ENCODE results near the gene TRIM40. TPM values are rescaled to one million over a fixed set of nuclear protein-coding genes. Genes with fewer than 3 reads are reported as not detected.

The TRIM40 gene
- total and polyA plus RNA-seq, 2 experiments from 2014 or later: not detected

DNA sequence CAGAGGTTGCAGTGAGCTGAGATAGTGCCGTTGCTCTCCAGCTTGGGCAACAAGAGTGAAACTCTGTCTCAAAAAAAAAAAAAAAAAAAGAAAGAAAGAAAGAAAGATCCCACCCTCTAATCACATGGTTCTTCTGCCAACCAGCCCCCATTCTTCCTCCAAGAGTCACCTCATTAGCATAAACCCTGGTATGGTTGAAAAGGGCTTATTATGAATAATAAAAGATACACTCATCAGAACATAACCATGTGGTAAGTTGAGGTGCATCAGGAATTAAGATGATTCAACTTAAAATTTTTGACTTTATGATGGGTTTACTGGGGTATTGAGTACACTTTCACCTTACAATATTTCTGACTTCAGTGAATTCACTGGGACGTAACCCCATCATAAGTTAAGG lies 793 bp upstream of the TRIM40 start (continued):
- TF ChIP-seq, protein P1, sequence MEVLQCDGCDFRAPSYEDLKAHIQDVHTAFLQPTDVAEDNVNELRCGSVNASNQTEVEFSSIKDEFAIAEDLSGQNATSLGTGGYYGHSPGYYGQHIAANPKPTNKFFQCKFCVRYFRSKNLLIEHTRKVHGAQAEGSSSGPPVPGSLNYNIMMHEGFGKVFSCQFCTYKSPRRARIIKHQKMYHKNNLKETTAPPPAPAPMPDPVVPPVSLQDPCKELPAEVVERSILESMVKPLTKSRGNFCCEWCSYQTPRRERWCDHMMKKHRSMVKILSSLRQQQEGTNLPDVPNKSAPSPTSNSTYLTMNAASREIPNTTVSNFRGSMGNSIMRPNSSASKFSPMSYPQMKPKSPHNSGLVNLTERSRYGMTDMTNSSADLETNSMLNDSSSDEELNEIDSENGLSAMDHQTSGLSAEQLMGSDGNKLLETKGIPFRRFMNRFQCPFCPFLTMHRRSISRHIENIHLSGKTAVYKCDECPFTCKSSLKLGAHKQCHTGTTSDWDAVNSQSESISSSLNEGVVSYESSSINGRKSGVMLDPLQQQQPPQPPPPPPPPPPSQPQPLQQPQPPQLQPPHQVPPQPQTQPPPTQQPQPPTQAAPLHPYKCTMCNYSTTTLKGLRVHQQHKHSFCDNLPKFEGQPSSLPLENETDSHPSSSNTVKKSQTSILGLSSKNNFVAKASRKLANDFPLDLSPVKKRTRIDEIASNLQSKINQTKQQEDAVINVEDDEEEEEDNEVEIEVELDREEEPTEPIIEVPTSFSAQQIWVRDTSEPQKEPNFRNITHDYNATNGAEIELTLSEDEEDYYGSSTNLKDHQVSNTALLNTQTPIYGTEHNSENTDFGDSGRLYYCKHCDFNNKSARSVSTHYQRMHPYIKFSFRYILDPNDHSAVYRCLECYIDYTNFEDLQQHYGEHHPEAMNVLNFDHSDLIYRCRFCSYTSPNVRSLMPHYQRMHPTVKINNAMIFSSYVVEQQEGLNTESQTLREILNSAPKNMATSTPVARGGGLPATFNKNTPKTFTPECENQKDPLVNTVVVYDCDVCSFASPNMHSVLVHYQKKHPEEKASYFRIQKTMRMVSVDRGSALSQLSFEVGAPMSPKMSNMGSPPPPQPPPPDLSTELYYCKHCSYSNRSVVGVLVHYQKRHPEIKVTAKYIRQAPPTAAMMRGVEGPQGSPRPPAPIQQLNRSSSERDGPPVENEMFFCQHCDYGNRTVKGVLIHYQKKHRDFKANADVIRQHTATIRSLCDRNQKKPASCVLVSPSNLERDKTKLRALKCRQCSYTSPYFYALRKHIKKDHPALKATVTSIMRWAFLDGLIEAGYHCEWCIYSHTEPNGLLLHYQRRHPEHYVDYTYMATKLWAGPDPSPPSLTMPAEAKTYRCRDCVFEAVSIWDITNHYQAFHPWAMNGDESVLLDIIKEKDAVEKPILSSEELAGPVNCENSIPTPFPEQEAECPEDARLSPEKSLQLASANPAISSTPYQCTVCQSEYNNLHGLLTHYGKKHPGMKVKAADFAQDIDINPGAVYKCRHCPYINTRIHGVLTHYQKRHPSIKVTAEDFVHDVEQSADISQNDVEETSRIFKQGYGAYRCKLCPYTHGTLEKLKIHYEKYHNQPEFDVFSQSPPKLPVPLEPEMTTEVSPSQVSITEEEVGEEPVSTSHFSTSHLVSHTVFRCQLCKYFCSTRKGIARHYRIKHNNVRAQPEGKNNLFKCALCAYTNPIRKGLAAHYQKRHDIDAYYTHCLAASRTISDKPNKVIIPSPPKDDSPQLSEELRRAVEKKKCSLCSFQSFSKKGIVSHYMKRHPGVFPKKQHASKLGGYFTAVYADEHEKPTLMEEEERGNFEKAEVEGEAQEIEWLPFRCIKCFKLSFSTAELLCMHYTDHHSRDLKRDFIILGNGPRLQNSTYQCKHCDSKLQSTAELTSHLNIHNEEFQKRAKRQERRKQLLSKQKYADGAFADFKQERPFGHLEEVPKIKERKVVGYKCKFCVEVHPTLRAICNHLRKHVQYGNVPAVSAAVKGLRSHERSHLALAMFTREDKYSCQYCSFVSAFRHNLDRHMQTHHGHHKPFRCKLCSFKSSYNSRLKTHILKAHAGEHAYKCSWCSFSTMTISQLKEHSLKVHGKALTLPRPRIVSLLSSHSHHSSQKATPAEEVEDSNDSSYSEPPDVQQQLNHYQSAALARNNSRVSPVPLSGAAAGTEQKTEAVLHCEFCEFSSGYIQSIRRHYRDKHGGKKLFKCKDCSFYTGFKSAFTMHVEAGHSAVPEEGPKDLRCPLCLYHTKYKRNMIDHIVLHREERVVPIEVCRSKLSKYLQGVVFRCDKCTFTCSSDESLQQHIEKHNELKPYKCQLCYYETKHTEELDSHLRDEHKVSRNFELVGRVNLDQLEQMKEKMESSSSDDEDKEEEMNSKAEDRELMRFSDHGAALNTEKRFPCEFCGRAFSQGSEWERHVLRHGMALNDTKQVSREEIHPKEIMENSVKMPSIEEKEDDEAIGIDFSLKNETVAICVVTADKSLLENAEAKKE (CRISPR knock-in tag; IDR thresholded peaks at IDR 0.05): no peak
- TF ChIP-seq, protein P2, sequence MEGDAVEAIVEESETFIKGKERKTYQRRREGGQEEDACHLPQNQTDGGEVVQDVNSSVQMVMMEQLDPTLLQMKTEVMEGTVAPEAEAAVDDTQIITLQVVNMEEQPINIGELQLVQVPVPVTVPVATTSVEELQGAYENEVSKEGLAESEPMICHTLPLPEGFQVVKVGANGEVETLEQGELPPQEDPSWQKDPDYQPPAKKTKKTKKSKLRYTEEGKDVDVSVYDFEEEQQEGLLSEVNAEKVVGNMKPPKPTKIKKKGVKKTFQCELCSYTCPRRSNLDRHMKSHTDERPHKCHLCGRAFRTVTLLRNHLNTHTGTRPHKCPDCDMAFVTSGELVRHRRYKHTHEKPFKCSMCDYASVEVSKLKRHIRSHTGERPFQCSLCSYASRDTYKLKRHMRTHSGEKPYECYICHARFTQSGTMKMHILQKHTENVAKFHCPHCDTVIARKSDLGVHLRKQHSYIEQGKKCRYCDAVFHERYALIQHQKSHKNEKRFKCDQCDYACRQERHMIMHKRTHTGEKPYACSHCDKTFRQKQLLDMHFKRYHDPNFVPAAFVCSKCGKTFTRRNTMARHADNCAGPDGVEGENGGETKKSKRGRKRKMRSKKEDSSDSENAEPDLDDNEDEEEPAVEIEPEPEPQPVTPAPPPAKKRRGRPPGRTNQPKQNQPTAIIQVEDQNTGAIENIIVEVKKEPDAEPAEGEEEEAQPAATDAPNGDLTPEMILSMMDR (conservative IDR thresholded peaks at IDR 0.05; ENCODE audit: low read depth in 2 of 2): no peak
- TF ChIP-seq POLR2AphosphoS5 (IDR thresholded peaks at IDR 0.05; ENCODE audit: low read depth) (no peak), CREB1 (CRISPR knock-in tag; IDR thresholded peaks at IDR 0.05; ENCODE audit: low read depth) (no peak)

DNA sequence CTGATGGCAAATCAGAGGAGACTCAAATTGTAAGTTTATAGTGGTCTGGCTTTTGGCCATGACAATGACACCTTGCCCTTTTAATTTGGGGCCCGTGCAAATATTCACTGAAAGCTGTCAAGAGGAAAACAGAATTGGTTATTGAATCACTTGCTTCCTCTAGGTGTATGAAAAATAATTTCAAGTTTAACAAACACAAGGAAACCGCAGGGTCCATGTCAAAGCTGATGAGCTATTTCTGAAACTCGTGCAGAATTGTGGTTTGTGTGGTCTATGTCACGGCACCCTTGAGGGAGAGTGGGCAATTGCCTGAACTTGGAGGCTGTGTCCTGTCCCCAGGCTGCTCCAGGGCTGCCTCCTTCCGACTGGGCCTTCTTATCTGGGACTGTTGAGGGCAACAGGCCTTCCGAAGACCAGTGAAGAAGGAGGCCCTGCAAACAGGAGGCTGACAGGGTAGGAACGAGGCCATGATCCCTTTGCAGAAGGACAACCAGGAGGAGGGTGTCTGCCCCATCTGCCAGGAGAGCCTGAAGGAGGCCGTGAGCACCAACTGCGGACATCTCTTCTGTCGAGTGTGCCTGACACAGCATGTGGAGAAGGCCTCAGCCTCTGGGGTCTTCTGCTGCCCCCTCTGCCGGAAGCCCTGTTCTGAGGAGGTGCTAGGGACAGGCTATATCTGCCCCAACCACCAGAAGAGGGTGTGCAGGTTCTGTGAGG lies 788 bp downstream of the TRIM40 start:
- H3K27ac Mint-ChIP-seq: no peak overlapping the region
- TF ChIP-seq ZNF331 (CRISPR knock-in tag; IDR thresholded peaks at IDR 0.05; ENCODE audit: low read depth) (no peak), POLR2AphosphoS5 (IDR thresholded peaks at IDR 0.05; ENCODE audit: low read depth) (no peak), EZH2phosphoT487 (IDR thresholded peaks at IDR 0.05; ENCODE audit: unreplicated experiment) (no peak), EZH2 (IDR thresholded peaks at IDR 0.05; ENCODE audit: low read depth, unreplicated experiment) (no peak), ZNF114 (CRISPR knock-in tag; IDR thresholded peaks at IDR 0.05) (no peak), CREB1 (CRISPR knock-in tag; IDR thresholded peaks at IDR 0.05; ENCODE audit: low read depth) (no peak), NANOG (IDR thresholded peaks at IDR 0.05; ENCODE audit: borderline replicate concordance) (no peak)
- TF ChIP-seq, protein P2 (conservative IDR thresholded peaks at IDR 0.05; ENCODE audit: low read depth in 2 of 2): no peak
- TF ChIP-seq, protein P3, sequence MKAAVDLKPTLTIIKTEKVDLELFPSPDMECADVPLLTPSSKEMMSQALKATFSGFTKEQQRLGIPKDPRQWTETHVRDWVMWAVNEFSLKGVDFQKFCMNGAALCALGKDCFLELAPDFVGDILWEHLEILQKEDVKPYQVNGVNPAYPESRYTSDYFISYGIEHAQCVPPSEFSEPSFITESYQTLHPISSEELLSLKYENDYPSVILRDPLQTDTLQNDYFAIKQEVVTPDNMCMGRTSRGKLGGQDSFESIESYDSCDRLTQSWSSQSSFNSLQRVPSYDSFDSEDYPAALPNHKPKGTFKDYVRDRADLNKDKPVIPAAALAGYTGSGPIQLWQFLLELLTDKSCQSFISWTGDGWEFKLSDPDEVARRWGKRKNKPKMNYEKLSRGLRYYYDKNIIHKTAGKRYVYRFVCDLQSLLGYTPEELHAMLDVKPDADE (IDR thresholded peaks at IDR 0.05): no peak

More for the DNA sequence above, 788 bp downstream of the TRIM40 start:
- ATAC-seq: no peak
- Histone ChIP-seq H3K9me2 (ENCODE audit: insufficient read depth) (no peaks in the 10 kb centered on the region), H3K79me2 (replicated peaks; ENCODE audit: insufficient read depth) (no peaks in the 10 kb centered on the region), H3K4me2 (no peak overlapping the region), H3K4me1 (ENCODE audit: insufficient read depth) (no peaks in the 10 kb centered on the region), H3F3A (replicated peaks; ENCODE audit: low read depth) (no peaks in the 10 kb centered on the region), H2AFZ (no peak overlapping the region), H3K27me3 (ENCODE audit: insufficient read depth) (peaks cover 15% of the 10 kb centered on the region; the same call in 1 of the 2 replicates), H3K4me3 (no peak overlapping the region), H4K20me1 (replicated peaks; ENCODE audit: insufficient read depth) (no peaks in the 10 kb centered on the region), H3K36me3 (ENCODE audit: insufficient read depth) (no peaks in the 10 kb centered on the region), H3K27ac (ENCODE audit: low read depth) (no peak overlapping the region)
- peaks cover 2% of the 10 kb centered on the region for H3K27me3 Mint-ChIP-seq (ENCODE audit: insufficient read depth, low read depth, poor library complexity)
- no peaks in the 10 kb centered on the region for H3K9me3 Mint-ChIP-seq
- no peak for DNase-seq (ENCODE audit: low spot score)
- H3K4me3 Mint-ChIP-seq: no peak overlapping the region
- H3K4me1 Mint-ChIP-seq: no peaks in the 10 kb centered on the region
- no peaks in the 10 kb centered on the region for H3K36me3 Mint-ChIP-seq (ENCODE audit: low read depth)
